K562 (cell line): Measurements from ENCODE around the gene TLE4. TPM values are rescaled to one million over a fixed set of nuclear protein-coding genes. Genes with fewer than 3 reads are reported as not detected.

Experiments used
- ATAC-seq: fragments of 200-7000 bp; cut with Tn5 transposase; 3 replicates; pipeline ENCODE4 v1.9.1; 2020; ENCODE audit warnings: moderate library complexity
- BruUV-seq: library from RNA; stranded (reverse); fragments of 400-500 nt; replicated peaks from 2 replicates; lab custom pipeline; 2021; lab: Mats Ljungman, UMichigan
- CTCF ChIA-PET: fragments of 300-600 bp; formaldehyde crosslinking; extraction: SDS; loops from one replicate; lab custom pipeline; 2021; ENCODE audit warnings: low intra/inter-chr PET ratio; lab: Yijun Ruan, JAX
- POLR2A ChIA-PET: fragments of 300-600, 350-650 bp; sonication (Branson Sonifier 250); formaldehyde crosslinking; extraction: SDS; loops from one replicate; lab custom pipeline; 2021; ENCODE audit warnings: antibody characterized with exemption, inconsistent platforms; lab: Yijun Ruan, JAX
- DNase-seq, 4 experiments: peaks; one replicate each; pipeline versions ENCODE4 v3.0.0 to v3.0.0-alpha.2; 2011 to 2018; ENCODE audit warnings: low spot score in 3 of 4, mixed read lengths in 3 of 4; ENCODE audit errors: extremely low read depth in 1 of 4
- FAIRE-seq: peaks from 2 replicates; lab custom pipeline; 2011; peaks lifted over from hg19 to GRCh38; lab: Jason Lieb, UNC
- H2AFZ ChIP-seq: 2 replicates; pipeline ENCODE4 v1.6.0; 2011; ENCODE audit warnings: low read depth, low read length, control low read depth, inconsistent platforms
- H3K27ac ChIP-seq: fragments of 200-600 bp; 3 replicates; pipeline ENCODE4 v1.8.0; 2011; ENCODE audit warnings: low read depth, mild to moderate bottlenecking, control low read depth, inconsistent platforms, low read length, moderate library complexity, mixed read lengths; ENCODE audit errors: extremely low read depth
- H3K27me3 ChIP-seq, 2 experiments: fragments of 300-600 bp in 1 of 2; 2 replicates in 1 of 2; 3 replicates in 1 of 2; pipeline versions ENCODE4 v1.6.0 to v1.8.0; 2011; ENCODE audit warnings: inconsistent platforms in 2 of 2, low read length in 2 of 2, mild to moderate bottlenecking in 1 of 2, mixed read lengths in 1 of 2, moderate library complexity in 1 of 2; ENCODE audit not compliant: control insufficient read depth in 2 of 2, insufficient read depth in 2 of 2
- H3K36me3 ChIP-seq: fragments of 300-600 bp; 3 replicates; pipeline ENCODE4 v1.8.0; 2011; ENCODE audit warnings: mild to moderate bottlenecking, low read length, inconsistent platforms; ENCODE audit not compliant: control insufficient read depth, insufficient read depth
- H3K4me1 ChIP-seq, 2 experiments: fragments of 200-600 bp in 1 of 2; replicated peaks in 1 of 2; 2 replicates in 1 of 2; 3 replicates in 1 of 2; pipeline versions ENCODE4 v1.5.1 to v1.8.0; 2011; ENCODE audit warnings: inconsistent platforms in 2 of 2, low read length in 2 of 2, mild to moderate bottlenecking in 1 of 2, mixed read lengths in 1 of 2, moderate library complexity in 1 of 2; ENCODE audit not compliant: control insufficient read depth in 2 of 2, insufficient read depth in 2 of 2
- H3K4me2 ChIP-seq: 2 replicates; pipeline ENCODE4 v1.6.1; 2011; ENCODE audit warnings: low read length, control low read depth, inconsistent platforms, mixed read lengths; ENCODE audit not compliant: insufficient read depth
- H3K4me3 ChIP-seq: fragments of 200-600 bp; sonication (generic), shearing (Covaris generic); 2 replicates; pipeline ENCODE4 v1.5.1; 2016; ENCODE audit warnings: control low read depth, inconsistent platforms
- H3K79me2 ChIP-seq: fragments of 200-600 bp; 3 replicates; pipeline ENCODE4 v1.8.0; 2011; ENCODE audit warnings: low read length, inconsistent platforms; ENCODE audit not compliant: control insufficient read depth, insufficient read depth
- H3K9ac ChIP-seq, 2 experiments: 2 replicates each; pipeline versions ENCODE4 v1.6.0 to v1.6.1; 2011; ENCODE audit warnings: low read depth in 2 of 2, low read length in 2 of 2, control low read depth in 1 of 2, inconsistent platforms in 1 of 2, mild to moderate bottlenecking in 1 of 2, mixed read lengths in 1 of 2; ENCODE audit not compliant: insufficient read depth in 1 of 2
- H3K9me1 ChIP-seq: one replicate; pipeline ENCODE4 v1.6.0; 2011; ENCODE audit warnings: inconsistent platforms, mild to moderate bottlenecking, low read length, moderate library complexity; ENCODE audit not compliant: control insufficient read depth, insufficient read depth
- H3K9me3 ChIP-seq: replicated peaks from 2 replicates; pipeline ENCODE4 v1.5.1; 2011; ENCODE audit warnings: low read depth, low read length, inconsistent platforms; ENCODE audit not compliant: control insufficient read depth, insufficient read depth
- H4K20me1 ChIP-seq: replicated peaks from 2 replicates; pipeline ENCODE4 v1.6.1; 2011; ENCODE audit warnings: low read length, inconsistent platforms, mixed read lengths; ENCODE audit not compliant: control insufficient read depth, insufficient read depth
- ARID1B ChIP-seq: fragments of 450-650 bp; IDR thresholded peaks from 2 replicates; pipeline ENCODE4 v1.6.1; 2016; ENCODE audit warnings: antibody characterized with exemption, mild to moderate bottlenecking, inconsistent platforms
- CBFA2T2 ChIP-seq: fragments of 450-650 bp; conservative IDR thresholded peaks from 2 replicates; pipeline ENCODE4 v1.6.1; 2017; ENCODE audit warnings: mild to moderate bottlenecking
- CBFA2T3 ChIP-seq: fragments of 450-650 bp; IDR thresholded peaks from 2 replicates; pipeline ENCODE4 v1.6.1; 2017
- EGR1 ChIP-seq: fragments of 450-650 bp; conservative IDR thresholded peaks from 2 replicates; pipeline ENCODE4 v1.6.1; 2017; ENCODE audit warnings: mild to moderate bottlenecking
- GABPB2 ChIP-seq: fragments of 250-450 bp; sonication (Bioruptor Pico); conservative IDR thresholded peaks from 2 replicates; pipeline ENCODE4 v1.5.1; 2021; ENCODE audit warnings: mild to moderate bottlenecking
- KDM1A ChIP-seq, 2 experiments: fragments of 450-650 bp; IDR thresholded peaks; 2 replicates each; pipeline ENCODE4 v1.6.1; 2016; ENCODE audit warnings: mild to moderate bottlenecking in 2 of 2
- MAX ChIP-seq: sonication (generic); formaldehyde crosslinking; IDR thresholded peaks from 2 replicates; pipeline ENCODE4 v1.9.0; 2022; ENCODE audit warnings: mild to moderate bottlenecking, missing genetic modification reagents
- NCOR1 ChIP-seq: fragments of 450-650 bp; IDR thresholded peaks from 2 replicates; pipeline ENCODE4 v1.6.1; 2016; ENCODE audit warnings: mild to moderate bottlenecking, moderate library complexity
- NR2C1 ChIP-seq, 2 experiments: fragments of 450-650 bp; IDR thresholded peaks; 2 replicates each; pipeline ENCODE4 v1.6.1; 2017; ENCODE audit warnings: mild to moderate bottlenecking in 2 of 2, antibody characterized with exemption in 1 of 2, inconsistent platforms in 1 of 2, missing compliant biosample characterization in 1 of 2, missing genetic modification characterization in 1 of 2
- NR2C2 ChIP-seq, 2 experiments: fragments of 200-800 bp in 1 of 2; sonication (Bioruptor generic) in 1 of 2; sonication (generic) in 1 of 2; formaldehyde crosslinking in 1 of 2; IDR thresholded peaks; 2 replicates each; pipeline versions ENCODE4 v1.6.1 to v1.8.0; 2016 to 2022; ENCODE audit warnings: mild to moderate bottlenecking in 1 of 2, missing compliant biosample characterization in 1 of 2, missing genetic modification characterization in 1 of 2, missing genetic modification reagents in 1 of 2
- NRF1 ChIP-seq, 2 experiments: fragments of 450-650 bp; IDR thresholded peaks in 1 of 2; conservative IDR thresholded peaks in 1 of 2; 2 replicates each; pipeline ENCODE4 v1.6.1; 2014; ENCODE audit warnings: mild to moderate bottlenecking in 2 of 2
- RCOR1 ChIP-seq, 2 experiments: IDR thresholded peaks; 2 replicates each; pipeline ENCODE4 v1.6.1; 2012; ENCODE audit warnings: low read depth in 2 of 2, low read length in 2 of 2, borderline replicate concordance in 1 of 2, improper control_type of control experiment in 1 of 2
- TCF3 ChIP-seq: sonication (generic); formaldehyde crosslinking; IDR thresholded peaks from 2 replicates; pipeline ENCODE4 v1.4.0; 2020; ENCODE audit warnings: mild to moderate bottlenecking, missing genetic modification reagents
- TOE1 ChIP-seq, 2 experiments: fragments of 450-650 bp in 1 of 2; sonication (generic) in 1 of 2; formaldehyde crosslinking in 1 of 2; IDR thresholded peaks; 2 replicates each; pipeline versions ENCODE4 v1.7.1 to v1.8.0; 2016 to 2022; ENCODE audit warnings: borderline replicate concordance in 2 of 2, mild to moderate bottlenecking in 2 of 2, antibody characterized with exemption in 1 of 2, inconsistent platforms in 1 of 2, low read depth in 1 of 2, missing genetic modification reagents in 1 of 2, moderate library complexity in 1 of 2
- ZKSCAN1 ChIP-seq: fragments of 150-350 bp; IDR thresholded peaks from 2 replicates; pipeline ENCODE4 v1.6.1; 2016; ENCODE audit warnings: low read depth, low read length
- ZNF408 ChIP-seq: fragments of 250-450 bp; sonication (Bioruptor Pico); IDR thresholded peaks from 2 replicates; pipeline ENCODE4 v1.4.0; 2020; ENCODE audit warnings: low read depth, mild to moderate bottlenecking, moderate library complexity
- ZNF431 ChIP-seq: sonication (generic); formaldehyde crosslinking; IDR thresholded peaks from 2 replicates; pipeline ENCODE4 v1.8.0; 2022; ENCODE audit warnings: mild to moderate bottlenecking, missing genetic modification reagents
- ZNF57 ChIP-seq: fragments of 450-650 bp; formaldehyde crosslinking; IDR thresholded peaks from 2 replicates; pipeline ENCODE4 v1.4.0; 2020; ENCODE audit warnings: mild to moderate bottlenecking, moderate library complexity
- whole genome bisulfite sequencing: fragments of 100-300 bp; shearing (Covaris generic); methylation state at CpG from one replicate; pipeline ENCODE4 v1.1.6; 2016; ENCODE audit warnings: low coverage, mixed read lengths; ENCODE audit not compliant: insufficient coverage; ENCODE audit errors: missing lambda C conversion rate; 5-methylcytosine and 5-hydroxymethylcytosine counted together
- in situ Hi-C: fragments of 300-500 bp; cut with MboI; formaldehyde crosslinking; loops from 4 replicates; pipeline ENCODE4 v1.15.0; 2018; ENCODE audit warnings: inconsistent platforms, mixed read lengths
- intact Hi-C: fragments of 100-400 bp; cut with micrococcal nuclease; formaldehyde crosslinking; loops from 2 replicates; pipeline ENCODE4 v1.14.2; 2022
- polyA plus RNA-seq, 8 experiments: library from polyadenylated mRNA; depleted of rRNA in 4 of 8; stranded (reverse) in 5 of 8; unstranded in 3 of 8; fragments of >200 nt; fragmentation: Nextera tagmentation in 2 of 8; fragmentation: Illumina TruSeq in 1 of 8; extraction: Ambion mirVana in 2 of 8; extraction: Trizol in 1 of 8; gene quantifications; 2 replicates each; pipeline versions ENCODE4 v1.2.1 to v1.2.3, GENCODE V29; 2011 to 2014; ENCODE audit warnings: inconsistent platforms in 1 of 8, missing spikeins in 1 of 8
- total RNA-seq, 7 experiments: library from RNA; depleted of rRNA in 6 of 7; stranded (reverse); fragments of >200 nt in 6 of 7; fragmentation: Illumina TruSeq in 2 of 7; extraction: Trizol in 2 of 7; gene quantifications; 2 replicates each; pipeline versions ENCODE4 v1.2.1 to v1.2.3, GENCODE V29; 2011 to 2021; ENCODE audit warnings: low replicate concordance in 1 of 7

TLE4 gene
- total and polyA plus RNA-seq, 9 of the 15 experiments (the other 6 are each of a cell fraction or from before 2014, with no cell fraction given), result 1.1 to 8.8 (median 5.7) TPM

- no peak for TF ChIP-seq NR2C2 (CRISPR knock-in tag; IDR thresholded peaks at IDR 0.05)
- TF ChIP-seq NR2C2 (tag; IDR thresholded peaks at IDR 0.05), result peak; percentile 69
- TF ChIP-seq NR2C1 (IDR thresholded peaks at IDR 0.05), result no peak
- 0 out of 2 replicates have a peak, but pooled peaks have one; percentile 30 for TF ChIP-seq NR2C1 (tag; IDR thresholded peaks at IDR 0.05)
- 0 out of 4 replicates have a peak, but pooled peaks have one; percentile 26 to 31 for TF ChIP-seq KDM1A (IDR thresholded peaks at IDR 0.05)
- peak; percentile 19 to 31; a peak in 2 of 4 replicates for TF ChIP-seq NRF1 (conservative IDR thresholded peaks at IDR 0.05 in 1 of 2, IDR thresholded peaks at IDR 0.05 in 1 of 2)
- TF ChIP-seq ZKSCAN1, result no peak
- TF ChIP-seq NCOR1, result peak; percentile 30; the same call in 1 of the 2 replicates
- TF ChIP-seq GABPB2 (CRISPR knock-in tag), result no peak
- peak; percentile 48 for TF ChIP-seq TCF3 (CRISPR knock-in tag)
- TF ChIP-seq ZNF408, result no peak
- TF ChIP-seq CBFA2T3, result peak; percentile 32
- TF ChIP-seq ARID1B, result peak; percentile 40; the same call in 1 of the 2 replicates
- TF ChIP-seq EGR1, result 0 out of 2 replicates have a peak, but pooled peaks have one; percentile 23
- TF ChIP-seq MAX (CRISPR knock-in tag), result peak; percentile 19; the same call in 1 of the 2 replicates
- no peak for TF ChIP-seq ZNF431 (CRISPR knock-in tag)
- 0 out of 2 replicates have a peak, but pooled peaks have one; percentile 3 for TF ChIP-seq CBFA2T2
- peak in 1 of 2 experiments; percentile 51; a peak in 1 of 4 replicates for TF ChIP-seq RCOR1 (IDR thresholded peaks at IDR 0.05; ENCODE audit: borderline replicate concordance in 1 of 2, low read depth in 2 of 2, low read length in 2 of 2)
- TF ChIP-seq TOE1 (IDR thresholded peaks at IDR 0.05; ENCODE audit: borderline replicate concordance), result no peak
- no peak for TF ChIP-seq TOE1 (CRISPR knock-in tag; IDR thresholded peaks at IDR 0.05; ENCODE audit: borderline replicate concordance, low read depth)
- no peak for TF ChIP-seq ZNF57 (CRISPR knock-in tag)
- POLR2A ChIA-PET, result interaction anchor here (1.4 kb wide), 1 partner anchor 10 kb away, joined by 5 read pairs; no protein-coding TSS in a partner anchor
- H3K4me3 ChIP-seq, result no peak overlapping the region
- H3K79me2 ChIP-seq, result no peaks in the 10 kb centered on the region
- 18% methylated on average over 6 of the region's 10 CpGs for WGBS
- H3K9ac ChIP-seq, result no peak overlapping the region
- CTCF ChIA-PET, result no interaction called here
- no peaks in the 10 kb centered on the region for H3K27me3 ChIP-seq
- ATAC-seq (peak; percentile 94), FAIRE-seq (no peak), DNase-seq (peak in 2 of 4 experiments; percentile 40 to 64)
- no peak overlapping the region for H2AFZ ChIP-seq
- H3K9me3 ChIP-seq, result no peaks in the 10 kb centered on the region
- BruUV-seq, result no TSS peak
- in situ Hi-C loops, result no loop called here
- no peaks in the 10 kb centered on the region for H4K20me1 ChIP-seq
- no peaks in the 10 kb centered on the region for H3K36me3 ChIP-seq
- no peak overlapping the region for H3K27ac ChIP-seq
- intact Hi-C loops, result no loop called here
- H3K4me2 ChIP-seq, result peak overlapping the region; percentile 37
- no peaks in the 10 kb centered on the region for H3K9me1 ChIP-seq
- H3K4me1 ChIP-seq, result peaks cover 0 to 10% of the 10 kb centered on the region in 2 experiments; a peak in 3 of 5 replicates
Observed at GRCh38 chr9:79583952-79584654, 12.3 kb downstream of the TLE4 start.
